GM19035 (cell line): Measurements from ENCODE around the gene LMO2.

ENCODE experiments used
- ATAC-seq: cut with Tn5 transposase; IDR thresholded peaks from one replicate; pipeline ENCODE4 v1.9.1; 2021; ENCODE audit not compliant: unreplicated experiment

LMO2 gene

GRCh38 chr11:33889821-33890378, 2.0 kb downstream of the LMO2 start:
- ATAC-seq: no peak

DNA sequence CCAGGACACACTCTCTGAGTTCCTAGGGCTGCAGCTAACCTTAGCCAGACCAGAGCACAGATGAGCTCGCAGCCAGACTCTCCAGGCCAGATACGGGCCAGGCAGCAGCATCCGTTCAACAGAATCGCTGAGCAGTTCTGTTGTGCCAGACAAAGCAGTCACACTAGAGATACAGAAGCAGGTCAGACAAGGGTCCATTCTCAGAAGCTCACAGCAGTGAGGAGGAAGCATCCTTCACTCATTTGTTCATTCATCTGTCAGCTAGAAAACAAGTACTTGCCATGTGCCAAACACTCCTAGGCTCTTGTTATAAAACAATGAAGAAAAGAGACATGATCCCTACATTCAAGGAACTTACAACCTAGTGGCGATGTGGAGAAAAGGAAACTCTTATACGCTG, 2.6 kb downstream of the LMO2 start:
- ATAC-seq: no peak

GRCh38 chr11:33887886-33888285, 4.0 kb downstream of the LMO2 start:
- no peak for ATAC-seq

GRCh38 chr11:33885338-33886005, 6.4 kb downstream of the LMO2 start:
- no peak for ATAC-seq

DNA sequence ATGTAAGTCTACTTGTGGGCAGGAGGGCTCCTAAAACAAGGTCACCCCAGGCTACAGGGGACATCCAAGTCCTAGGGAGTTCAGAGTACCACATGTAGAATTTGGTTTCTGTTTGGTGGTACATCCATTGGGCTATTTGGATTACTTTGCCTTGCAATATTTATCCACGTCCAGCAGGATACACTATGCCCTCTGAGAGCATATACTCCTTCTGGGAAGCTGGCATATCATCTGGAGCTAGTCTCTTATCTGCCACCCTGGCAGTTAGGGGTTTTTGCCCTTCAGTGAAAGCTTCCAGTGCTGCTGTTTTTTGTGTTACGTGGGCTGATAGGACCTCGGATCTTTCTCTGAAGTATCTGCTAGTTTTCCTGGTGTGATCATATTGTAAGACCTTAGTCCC, 7.3 kb downstream of the LMO2 start:
- ATAC-seq: no peak

DNA sequence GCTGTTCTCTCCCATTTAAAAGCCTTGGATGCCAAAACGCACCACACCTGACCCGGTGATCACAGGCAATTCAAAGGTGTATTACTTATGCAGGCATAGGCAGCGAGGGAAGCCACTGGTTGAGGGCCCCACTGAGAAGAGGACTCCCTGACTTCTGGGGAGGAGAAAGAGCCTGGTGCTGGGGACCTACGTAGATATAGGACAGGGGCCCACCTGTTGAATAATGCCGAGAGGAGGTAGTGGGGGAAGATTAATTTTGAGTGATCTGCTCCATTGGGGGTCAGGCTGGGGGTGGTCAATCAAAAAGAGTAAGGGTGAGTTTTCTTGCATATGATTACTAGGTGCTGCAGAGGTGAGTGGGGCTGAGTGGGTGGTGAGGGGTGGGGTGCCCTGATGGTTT, 7.8 kb downstream of the LMO2 start:
- no peak for ATAC-seq

DNA sequence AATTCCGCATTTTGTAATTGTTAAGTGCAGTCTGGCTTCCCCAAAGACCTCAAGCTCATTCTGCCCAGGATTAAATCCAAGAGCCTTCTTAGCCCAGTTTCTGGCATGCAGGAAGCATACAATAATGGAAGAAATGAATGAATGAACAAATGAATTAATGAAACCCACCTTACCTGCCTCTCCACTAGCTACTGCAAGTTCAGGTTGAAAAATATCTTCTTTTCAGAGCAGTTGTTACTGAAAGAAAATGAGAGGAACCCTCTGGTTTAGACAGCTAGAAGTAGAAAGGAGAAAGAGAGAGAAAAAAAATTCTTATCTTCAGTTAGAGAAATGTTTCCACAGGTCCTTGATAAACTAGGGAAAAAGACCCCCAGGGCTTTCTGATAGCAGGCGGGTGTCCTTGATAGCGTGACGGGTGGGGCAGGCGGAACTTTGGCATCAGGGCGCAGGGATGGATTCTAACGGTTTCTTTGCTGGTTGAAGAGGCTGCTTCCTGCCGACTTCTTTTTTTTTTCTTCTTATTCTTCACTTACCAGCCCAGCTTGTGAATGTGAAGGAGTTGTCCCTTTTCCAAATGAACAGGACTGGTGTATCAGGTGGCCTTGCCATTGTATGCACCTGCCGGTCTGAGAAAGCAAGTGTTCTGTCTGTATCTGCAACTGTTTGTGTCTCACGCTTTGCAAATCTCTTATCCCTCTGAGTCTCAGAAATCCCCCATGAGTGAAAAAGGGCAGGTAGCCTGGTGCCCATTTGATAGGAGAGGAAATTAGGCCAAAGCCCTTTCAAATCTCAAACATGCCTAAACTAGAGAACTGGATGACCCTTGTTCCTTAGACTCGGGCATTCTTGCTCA, 10.0 kb downstream of the LMO2 start:
- no peak for ATAC-seq

GRCh38 chr11:33880979-33881378, 10.9 kb downstream of the LMO2 start:
- no peak for ATAC-seq

GRCh38 chr11:33879375-33879774, 12.5 kb downstream of the LMO2 start:
- ATAC-seq: no peak

- no peak for ATAC-seq
Observed at GRCh38 chr11:33877038-33877437, 14.8 kb downstream of the LMO2 start.

DNA sequence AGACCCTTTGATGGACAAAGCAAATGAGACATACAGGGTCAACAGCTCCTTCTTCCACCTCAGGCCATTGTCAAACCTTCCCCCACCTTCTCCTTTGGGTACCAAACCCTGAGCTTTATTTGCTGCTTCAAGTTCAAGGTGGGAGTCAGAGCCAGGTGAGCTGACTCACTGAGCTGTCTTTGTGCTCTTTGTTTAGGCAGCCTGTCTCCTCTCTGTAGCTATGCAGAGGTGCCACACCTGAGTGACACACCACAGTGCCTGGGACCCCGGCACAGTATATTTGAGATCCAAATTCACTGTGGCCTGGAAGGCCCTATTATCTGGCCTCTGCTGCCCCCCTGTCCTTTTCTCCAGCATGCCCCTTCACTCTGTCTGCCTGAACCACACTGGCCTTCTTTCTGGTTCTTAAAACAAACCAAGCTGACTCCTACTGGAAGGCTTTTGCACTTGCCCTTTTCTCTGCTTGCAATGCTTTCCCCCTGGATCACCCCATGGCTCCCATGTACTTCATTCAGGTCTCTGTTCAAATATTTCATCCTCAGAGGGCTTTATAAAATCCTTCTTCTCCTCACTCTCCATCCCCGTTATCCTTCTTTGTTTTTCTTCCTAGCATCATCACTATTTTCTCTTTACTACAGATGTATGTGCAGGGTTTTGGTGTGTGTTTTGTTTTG, 16.1 kb downstream of the LMO2 start:
- no peak for ATAC-seq

DNA sequence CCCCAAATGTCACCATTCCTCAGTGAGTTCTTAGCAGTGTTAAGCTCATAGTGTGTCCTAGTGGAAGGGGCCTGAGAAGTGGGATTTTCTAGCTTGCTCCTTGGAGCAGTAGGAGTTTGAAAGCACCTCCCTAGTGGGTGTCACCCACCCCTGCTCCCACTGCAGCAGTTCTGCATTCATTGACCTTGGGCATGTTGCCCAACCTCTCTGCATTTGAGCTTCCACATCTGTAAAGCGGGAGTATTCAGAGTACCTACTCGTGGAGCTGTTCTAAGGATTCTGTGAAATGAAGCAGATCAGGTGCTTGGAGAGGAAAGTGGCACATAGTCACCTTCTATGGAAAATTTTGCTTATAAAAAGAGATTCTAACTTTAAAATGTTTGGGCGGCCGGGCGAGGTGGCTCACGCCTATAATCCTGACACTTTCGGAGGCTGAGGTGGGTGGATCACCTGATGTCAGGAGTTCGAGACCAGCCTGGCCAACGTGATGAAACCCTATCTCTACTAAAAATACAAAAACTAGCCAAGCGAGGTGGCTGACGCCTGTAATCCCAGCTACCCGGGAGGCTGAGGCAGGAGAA, 16.9 kb downstream of the LMO2 start:
- no peak for ATAC-seq

DNA sequence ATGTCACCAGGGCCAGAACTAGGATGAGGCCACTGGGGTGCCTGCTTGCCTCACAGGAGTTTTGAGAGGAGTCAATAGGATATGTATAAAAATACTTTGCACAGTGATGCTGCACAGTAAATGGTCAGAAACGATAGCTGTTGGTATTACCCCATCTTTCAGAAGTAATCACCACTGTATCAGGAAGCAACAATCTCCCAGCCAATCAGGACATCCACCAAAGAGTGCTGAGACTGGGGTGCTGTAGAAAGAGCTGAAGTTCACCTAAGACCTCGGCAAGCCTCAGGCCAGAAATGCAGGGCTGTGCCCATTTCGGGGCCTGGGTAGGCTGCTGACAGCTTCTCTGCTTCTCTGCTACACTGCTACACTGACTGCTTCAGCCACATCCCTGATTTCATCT, 17.4 kb downstream of the LMO2 start:
- ATAC-seq: no peak

DNA sequence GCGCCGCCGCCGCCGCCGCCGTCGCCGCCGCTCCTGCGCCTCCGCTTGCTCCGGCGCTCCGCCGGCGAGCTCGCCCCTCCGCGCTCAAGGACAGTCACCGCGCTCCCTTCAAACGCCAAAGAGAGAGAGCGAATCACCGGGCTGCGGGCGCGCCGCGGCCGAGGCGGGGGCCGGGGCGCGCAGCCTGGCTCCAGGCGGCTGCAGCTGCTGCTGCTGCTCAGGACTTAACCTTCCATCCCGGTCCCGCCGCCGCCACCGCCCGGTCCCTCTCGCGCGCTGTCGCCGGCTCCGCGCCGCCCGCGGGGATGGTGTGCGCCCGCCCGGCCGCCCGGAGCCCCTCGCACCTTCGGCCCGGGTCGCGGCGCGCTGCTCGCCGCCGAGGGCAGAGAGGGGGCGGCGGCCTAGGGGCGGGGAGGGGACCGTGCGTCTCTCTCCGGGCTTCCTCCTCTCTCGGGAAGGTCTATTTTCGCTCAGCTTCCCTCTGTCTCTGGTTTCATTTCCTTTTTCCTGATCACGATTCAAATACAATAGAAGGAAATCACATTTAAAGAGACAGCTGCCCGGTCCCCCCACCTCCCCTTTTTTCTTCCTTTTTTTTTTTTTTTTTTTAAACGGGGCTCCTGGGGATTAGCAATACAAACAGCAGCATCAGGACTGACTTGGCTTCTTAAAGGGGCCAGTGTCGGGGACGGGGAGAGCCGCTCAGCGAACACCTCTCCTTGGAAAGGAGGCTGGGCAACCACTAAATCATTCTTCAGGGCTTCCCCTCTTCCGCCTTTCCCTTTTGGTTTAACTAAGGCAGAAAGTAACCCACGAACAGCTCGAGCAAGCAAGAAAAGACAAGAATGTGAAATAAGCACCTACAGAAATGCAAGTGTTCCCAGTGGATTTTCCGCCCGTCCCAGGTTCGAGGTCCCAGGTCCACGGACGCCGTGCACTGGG, 22.1 kb downstream of the LMO2 start:
- ATAC-seq: peak; percentile 56

GRCh38 chr11:33868647-33869461, 23.0 kb downstream of the LMO2 start:
- ATAC-seq: peak; percentile 16

- no peak for ATAC-seq
Observed at GRCh38 chr11:33867996-33868646, 23.8 kb downstream of the LMO2 start.

DNA sequence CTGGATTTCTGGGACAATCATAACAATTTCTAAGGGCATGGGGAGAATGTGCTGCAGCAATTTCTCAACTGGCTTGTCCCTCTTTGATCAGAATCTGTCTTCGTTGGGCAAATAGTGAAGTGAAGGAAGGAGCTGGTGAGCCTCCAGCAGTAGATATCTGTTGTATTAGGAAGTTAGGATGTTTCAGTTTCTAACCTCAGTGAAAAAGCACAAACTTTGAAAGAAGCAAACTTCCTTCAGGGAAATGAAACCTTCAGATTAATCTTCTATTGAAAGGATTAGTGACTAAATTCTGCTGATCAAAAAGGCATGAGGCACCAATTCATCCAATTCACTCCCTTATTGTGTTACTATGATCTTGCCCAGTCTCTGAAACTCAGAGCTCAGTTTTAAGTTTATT, 24.3 kb downstream of the LMO2 start:
- no peak for ATAC-seq

DNA sequence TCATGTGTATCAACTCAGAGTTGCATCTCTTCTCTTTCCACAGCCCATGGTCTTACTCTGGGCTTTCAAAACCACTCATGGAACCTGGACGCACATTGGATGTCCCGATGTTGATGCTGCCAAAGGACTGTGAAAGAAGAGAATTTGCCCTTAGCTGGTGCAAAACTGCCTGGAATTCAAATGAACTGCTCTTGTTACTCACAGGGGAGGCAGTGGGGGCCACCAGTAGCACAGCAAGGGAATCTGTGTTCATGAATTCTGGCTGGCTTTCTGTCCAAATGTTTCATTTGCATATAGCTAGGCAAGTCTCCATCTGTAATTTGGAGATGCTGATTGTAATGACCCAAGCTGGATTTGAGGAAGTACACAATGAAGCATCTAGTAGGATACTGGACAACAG, 24.9 kb downstream of the LMO2 start:
- ATAC-seq: no peak

DNA sequence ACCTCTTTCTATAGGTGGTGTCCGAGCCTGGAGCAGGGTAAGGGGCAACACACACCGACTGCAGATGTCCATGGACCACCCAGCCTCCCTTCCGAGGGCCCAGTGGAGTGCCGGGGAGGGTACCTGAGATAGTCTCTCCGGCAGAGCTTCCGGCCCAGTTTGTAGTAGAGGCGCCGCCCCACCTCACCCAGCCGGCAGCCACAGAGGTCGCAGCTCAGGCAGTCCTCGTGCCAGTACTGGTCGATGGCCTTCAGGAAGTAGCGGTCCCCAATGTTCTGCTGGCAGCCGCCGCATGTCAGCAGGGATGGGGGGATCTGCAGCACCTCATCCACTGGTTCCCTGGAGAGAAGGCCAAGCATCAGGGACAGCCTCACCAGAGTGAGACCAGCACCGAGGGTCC, 27.4 kb downstream of the LMO2 start:
- no peak for ATAC-seq
